ENCODE measurements around the gene MOV10. TPM values are rescaled to one million over a fixed set of nuclear protein-coding genes. Genes with fewer than 3 reads are reported as not detected.

Gene MOV10
- total and polyA plus RNA-seq, 9 of the 15 experiments (the other 6 are each of a cell fraction or from before 2014, with no cell fraction given) = 16.7 to 105 (median 49.5) TPM

DNA sequence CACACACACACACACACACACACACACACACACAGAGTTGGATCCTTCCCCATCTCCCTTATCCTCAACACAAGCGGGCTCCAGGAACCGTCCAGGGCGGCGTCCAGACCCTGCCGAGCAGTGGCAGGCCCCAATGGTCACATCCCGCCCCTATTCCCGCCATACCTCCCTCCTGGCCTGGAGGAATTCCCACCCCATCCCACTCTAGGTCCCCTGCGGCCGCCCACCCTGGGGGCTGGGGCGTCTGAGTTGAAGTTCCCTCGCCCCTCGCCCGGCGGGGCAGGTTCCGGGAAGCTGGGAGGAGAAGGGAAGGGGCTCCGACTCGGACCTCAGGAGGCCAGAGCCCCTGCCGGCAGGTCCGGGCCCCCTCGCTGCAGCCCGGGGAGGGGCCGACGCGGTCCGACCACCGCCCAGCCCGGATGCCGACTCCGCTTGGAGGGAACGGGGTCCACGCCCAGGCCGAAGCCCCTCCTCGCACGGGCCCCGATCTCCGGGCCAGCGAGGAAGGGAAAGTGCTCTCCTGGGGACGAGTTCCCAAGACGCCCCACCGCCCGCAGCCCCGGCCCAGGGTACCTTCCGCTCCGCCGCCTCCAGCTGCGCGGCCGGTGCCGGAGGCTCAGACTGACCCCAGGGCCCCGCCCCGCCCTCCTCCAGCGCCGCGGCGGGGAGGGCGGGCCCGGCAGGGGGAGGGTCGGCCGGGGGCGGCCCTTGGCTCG is 32.2 kb downstream of the MOV10 start, which contains the start of gene RHOC (continued):
- TF ChIP-seq, protein P1, sequence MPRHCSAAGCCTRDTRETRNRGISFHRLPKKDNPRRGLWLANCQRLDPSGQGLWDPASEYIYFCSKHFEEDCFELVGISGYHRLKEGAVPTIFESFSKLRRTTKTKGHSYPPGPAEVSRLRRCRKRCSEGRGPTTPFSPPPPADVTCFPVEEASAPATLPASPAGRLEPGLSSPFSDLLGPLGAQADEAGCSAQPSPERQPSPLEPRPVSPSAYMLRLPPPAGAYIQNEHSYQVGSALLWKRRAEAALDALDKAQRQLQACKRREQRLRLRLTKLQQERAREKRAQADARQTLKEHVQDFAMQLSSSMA (CRISPR knock-in tag; IDR thresholded peaks at IDR 0.05) = 0 out of 2 replicates have a peak, but pooled peaks have one; percentile 35
- 0 out of 2 replicates have a peak, but pooled peaks have one; percentile 19 for TF ChIP-seq CC2D1A (IDR thresholded peaks at IDR 0.05)
- peak; percentile 61; the same call in 1 of the 2 replicates for TF ChIP-seq NR3C1 (CRISPR knock-in tag; IDR thresholded peaks at IDR 0.05)
- peak; percentile 23 for TF ChIP-seq GABPB1 (CRISPR knock-in tag; IDR thresholded peaks at IDR 0.05)
- TF ChIP-seq, protein P2, sequence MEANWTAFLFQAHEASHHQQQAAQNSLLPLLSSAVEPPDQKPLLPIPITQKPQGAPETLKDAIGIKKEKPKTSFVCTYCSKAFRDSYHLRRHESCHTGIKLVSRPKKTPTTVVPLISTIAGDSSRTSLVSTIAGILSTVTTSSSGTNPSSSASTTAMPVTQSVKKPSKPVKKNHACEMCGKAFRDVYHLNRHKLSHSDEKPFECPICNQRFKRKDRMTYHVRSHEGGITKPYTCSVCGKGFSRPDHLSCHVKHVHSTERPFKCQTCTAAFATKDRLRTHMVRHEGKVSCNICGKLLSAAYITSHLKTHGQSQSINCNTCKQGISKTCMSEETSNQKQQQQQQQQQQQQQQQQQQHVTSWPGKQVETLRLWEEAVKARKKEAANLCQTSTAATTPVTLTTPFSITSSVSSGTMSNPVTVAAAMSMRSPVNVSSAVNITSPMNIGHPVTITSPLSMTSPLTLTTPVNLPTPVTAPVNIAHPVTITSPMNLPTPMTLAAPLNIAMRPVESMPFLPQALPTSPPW (CRISPR knock-in tag; IDR thresholded peaks at IDR 0.05) = peak; percentile 99
- TF ChIP-seq PCBP1 (IDR thresholded peaks at IDR 0.05; ENCODE audit: low read depth, low read length, poor library complexity, severe bottlenecking) = peak; percentile 18
- TF ChIP-seq LARP7 (IDR thresholded peaks at IDR 0.05) = 0 out of 2 replicates have a peak, but pooled peaks have one; percentile 41
- peak; percentile 55; the same call in 1 of the 2 replicates for TF ChIP-seq ELF4 (CRISPR knock-in tag; IDR thresholded peaks at IDR 0.05)
- 0 out of 2 replicates have a peak, but pooled peaks have one; percentile 47 for TF ChIP-seq HLTF (IDR thresholded peaks at IDR 0.05)
- peak; percentile 77 for TF ChIP-seq SUPT5H (IDR thresholded peaks at IDR 0.05)
- TF ChIP-seq E2F3 (CRISPR knock-in tag; IDR thresholded peaks at IDR 0.05) = 0 out of 2 replicates have a peak, but pooled peaks have one; percentile 26
- peak; percentile 82 for TF ChIP-seq RBBP5 (IDR thresholded peaks at IDR 0.05; ENCODE audit: borderline replicate concordance, insufficient read depth, low read length, poor library complexity, severe bottlenecking)
- TF ChIP-seq NRF1 (conservative IDR thresholded peaks at IDR 0.05 in 1 of 2, IDR thresholded peaks at IDR 0.05 in 1 of 2) = peak; percentile 45 to 55; a peak in 2 of 4 replicates
- peak; percentile 49; the same call in 1 of the 2 replicates for TF ChIP-seq PML (IDR thresholded peaks at IDR 0.05; ENCODE audit: low read length)
- no peak for TF ChIP-seq ZNF830 (CRISPR knock-in tag; IDR thresholded peaks at IDR 0.05)
- TF ChIP-seq, protein P3, sequence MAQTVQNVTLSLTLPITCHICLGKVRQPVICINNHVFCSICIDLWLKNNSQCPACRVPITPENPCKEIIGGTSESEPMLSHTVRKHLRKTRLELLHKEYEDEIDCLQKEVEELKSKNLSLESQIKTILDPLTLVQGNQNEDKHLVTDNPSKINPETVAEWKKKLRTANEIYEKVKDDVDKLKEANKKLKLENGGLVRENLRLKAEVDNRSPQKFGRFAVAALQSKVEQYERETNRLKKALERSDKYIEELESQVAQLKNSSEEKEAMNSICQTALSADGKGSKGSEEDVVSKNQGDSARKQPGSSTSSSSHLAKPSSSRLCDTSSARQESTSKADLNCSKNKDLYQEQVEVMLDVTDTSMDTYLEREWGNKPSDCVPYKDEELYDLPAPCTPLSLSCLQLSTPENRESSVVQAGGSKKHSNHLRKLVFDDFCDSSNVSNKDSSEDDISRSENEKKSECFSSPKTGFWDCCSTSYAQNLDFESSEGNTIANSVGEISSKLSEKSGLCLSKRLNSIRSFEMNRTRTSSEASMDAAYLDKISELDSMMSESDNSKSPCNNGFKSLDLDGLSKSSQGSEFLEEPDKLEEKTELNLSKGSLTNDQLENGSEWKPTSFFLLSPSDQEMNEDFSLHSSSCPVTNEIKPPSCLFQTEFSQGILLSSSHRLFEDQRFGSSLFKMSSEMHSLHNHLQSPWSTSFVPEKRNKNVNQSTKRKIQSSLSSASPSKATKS (CRISPR knock-in tag; IDR thresholded peaks at IDR 0.05) = no peak
- peak; percentile 30 for TF ChIP-seq TBP (optimal IDR thresholded peaks at IDR 0.05; ENCODE audit: low read depth, low read length)
- 0 out of 2 replicates have a peak, but pooled peaks have one; percentile 18 for TF ChIP-seq FOXP1 (CRISPR knock-in tag; IDR thresholded peaks at IDR 0.05)
- TF ChIP-seq, protein P4, sequence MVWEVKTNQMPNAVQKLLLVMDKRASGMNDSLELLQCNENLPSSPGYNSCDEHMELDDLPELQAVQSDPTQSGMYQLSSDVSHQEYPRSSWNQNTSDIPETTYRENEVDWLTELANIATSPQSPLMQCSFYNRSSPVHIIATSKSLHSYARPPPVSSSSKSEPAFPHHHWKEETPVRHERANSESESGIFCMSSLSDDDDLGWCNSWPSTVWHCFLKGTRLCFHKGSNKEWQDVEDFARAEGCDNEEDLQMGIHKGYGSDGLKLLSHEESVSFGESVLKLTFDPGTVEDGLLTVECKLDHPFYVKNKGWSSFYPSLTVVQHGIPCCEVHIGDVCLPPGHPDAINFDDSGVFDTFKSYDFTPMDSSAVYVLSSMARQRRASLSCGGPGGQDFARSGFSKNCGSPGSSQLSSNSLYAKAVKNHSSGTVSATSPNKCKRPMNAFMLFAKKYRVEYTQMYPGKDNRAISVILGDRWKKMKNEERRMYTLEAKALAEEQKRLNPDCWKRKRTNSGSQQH (CRISPR knock-in tag; IDR thresholded peaks at IDR 0.05) = peak; percentile 96
- no peak for TF ChIP-seq MXI1 (IDR thresholded peaks at IDR 0.05; ENCODE audit: low read depth, low read length)
- TF ChIP-seq NR4A1 (CRISPR knock-in tag; IDR thresholded peaks at IDR 0.05) = 0 out of 2 replicates have a peak, but pooled peaks have one; percentile 24
- TF ChIP-seq NR4A1 (tag; IDR thresholded peaks at IDR 0.05) = no peak
- TF ChIP-seq MIER1 (IDR thresholded peaks at IDR 0.05; ENCODE audit: low read depth) = 0 out of 2 replicates have a peak, but pooled peaks have one; percentile 46
- TF ChIP-seq SRF (CRISPR knock-in tag; IDR thresholded peaks at IDR 0.05) = peak in 1 of 2 experiments; percentile 31; a peak in 1 of 4 replicates
